Adrenal gland (tissue), 5 donors: ENCODE results near the gene DCLK2.

Experiments used
- CTCF ChIP-seq, 6 experiments: fragments of 450-650 bp in 4 of 6; fragments of 200-600 bp in 2 of 6; sonication (generic) in 1 of 6; IDR thresholded peaks; 1 replicate in 5 of 6; 2 replicates in 1 of 6; pipeline versions ENCODE4 v1.5.1 to v1.8.0; 2016 to 2021; ENCODE audit warnings: antibody characterized with exemption in 6 of 6, mild to moderate bottlenecking in 2 of 6, moderate library complexity in 1 of 6
- POLR2A ChIP-seq, 2 donors: fragments of 450-650 bp; IDR thresholded peaks; one replicate each; pipeline ENCODE4 v1.6.1; 2017; ENCODE audit warnings: antibody characterized with exemption in 2 of 2, mild to moderate bottlenecking in 2 of 2, moderate library complexity in 1 of 2
- donor health status: DM: no; HTN: no; CAD: no.

GRCh38 chr4:150283689-150284088 is 205.4 kb downstream of the DCLK2 start:
- TF ChIP-seq CTCF (IDR thresholded peaks at IDR 0.05) = no peak
- TF ChIP-seq POLR2A (IDR thresholded peaks at IDR 0.05) = no peak
